ENCODE measurements around the gene CYP2A6.
"Not testable (repeated sequence)": the region's sequence is repeated elsewhere in the genome, so short reads cannot be mapped to it uniquely, and the experiment has no call there.

Gene CYP2A6

GRCh38 chr19:40818480-40819399, 31.5 kb downstream of the CYP2A6 start:
- DNase-seq: peak; percentile 28 to 63 (median 44)

GRCh38 chr19:40815223-40815622, 35.0 kb downstream of the CYP2A6 start:
- no peak for DNase-seq

GRCh38 chr19:40813182-40813581, 37.1 kb downstream of the CYP2A6 start:
- DNase-seq: no peak

- DNase-seq: not testable (repeated sequence)
Observed at GRCh38 chr19:40812571-40812970, 37.7 kb downstream of the CYP2A6 start.

GRCh38 chr19:40811478-40812341, 38.5 kb downstream of the CYP2A6 start:
- DNase-seq: no peak

- peak in 1 of 3 experiments; percentile 41 for DNase-seq
Observed at GRCh38 chr19:40810649-40811408, 39.4 kb downstream of the CYP2A6 start.

GRCh38 chr19:40810160-40810559, 40.1 kb downstream of the CYP2A6 start:
- no peak for DNase-seq

GRCh38 chr19:40809358-40810086, 40.7 kb downstream of the CYP2A6 start:
- DNase-seq: no peak

GRCh38 chr19:40808497-40808896, 41.8 kb downstream of the CYP2A6 start:
- DNase-seq: no peak

GRCh38 chr19:40808021-40808325, 42.3 kb downstream of the CYP2A6 start:
- DNase-seq: no peak

GRCh38 chr19:40807147-40808020, 42.9 kb downstream of the CYP2A6 start:
- DNase-seq: peak in 1 of 3 experiments; percentile 3

GRCh38 chr19:40806423-40807146, 43.7 kb downstream of the CYP2A6 start:
- peak; percentile 78 to 91 (median 85) for DNase-seq

GRCh38 chr19:40805258-40805868, 44.9 kb downstream of the CYP2A6 start:
- DNase-seq: no peak

- no peak for DNase-seq
Observed at GRCh38 chr19:40804783-40805242, 45.4 kb downstream of the CYP2A6 start.

GRCh38 chr19:40803857-40804782, 46.1 kb downstream of the CYP2A6 start:
- no peak for DNase-seq

GRCh38 chr19:40803170-40803856, 46.9 kb downstream of the CYP2A6 start:
- DNase-seq: no peak

GRCh38 chr19:40802300-40803169, 47.7 kb downstream of the CYP2A6 start:
- no peak for DNase-seq
